Measurements from ENCODE around the gene OR6C74.

The OR6C74 gene

GRCh38 chr12:55244309-55244708 is at the start of gene OR6C74:
Gene OR6C74 (plus strand): TSS chr12:55244609. CDS start chr12:55247288, 2,679 bp downstream.
- peaks cover 4% of the 10 kb centered on the region for H3K27me3 Mint-ChIP-seq (ENCODE audit: low read depth)
- no peak within 1 kb of the TSS for H3K27ac Mint-ChIP-seq
- no peaks in the 10 kb centered on the region for H3K36me3 Mint-ChIP-seq (ENCODE audit: low read depth)
- no peaks in the 10 kb centered on the region for H3K9me3 Mint-ChIP-seq
- no peaks in the 10 kb centered on the region for H3K4me1 Mint-ChIP-seq (ENCODE audit: low read depth)
- H3K4me3 Mint-ChIP-seq, result no peak within 1 kb of the TSS

- Mint-ChIP-seq H3K27ac (no peak within 1 kb of the TSS), H3K9me3 (no peaks in the 10 kb centered on the region), H3K36me3 (ENCODE audit: low read depth) (no peaks in the 10 kb centered on the region), H3K4me3 (no peak within 1 kb of the TSS), H3K27me3 (ENCODE audit: low read depth) (no peaks in the 10 kb centered on the region), H3K4me1 (ENCODE audit: low read depth) (no peaks in the 10 kb centered on the region)
Measured at GRCh38 chr12:55220725-55221124, 23.7 kb upstream of the OR6C74 start, which contains the start of gene OR10A7. Gene OR10A7 (plus strand): TSS chr12:55221025. CDS start chr12:55221025, 0 bp downstream.

GRCh38 chr12:55226523-55226922 is 17.9 kb upstream of the OR6C74 start:
- H3K36me3 Mint-ChIP-seq (ENCODE audit: low read depth), result no peaks in the 10 kb centered on the region
- H3K9me3 Mint-ChIP-seq, result no peaks in the 10 kb centered on the region
- H3K4me1 Mint-ChIP-seq (ENCODE audit: low read depth), result no peaks in the 10 kb centered on the region
- no peak overlapping the region for H3K27ac Mint-ChIP-seq
- H3K4me3 Mint-ChIP-seq, result no peak overlapping the region
- no peaks in the 10 kb centered on the region for H3K27me3 Mint-ChIP-seq (ENCODE audit: low read depth)

- H3K36me3 Mint-ChIP-seq (ENCODE audit: low read depth), result no peaks in the 10 kb centered on the region
Measured at GRCh38 chr12:55227643-55228042, 16.8 kb upstream of the OR6C74 start.

GRCh38 chr12:55246159-55246558 is 1.8 kb downstream of the OR6C74 start:
- no peak overlapping the region for H3K4me3 Mint-ChIP-seq
- peaks cover 4% of the 10 kb centered on the region for H3K27me3 Mint-ChIP-seq (ENCODE audit: low read depth)
- H3K4me1 Mint-ChIP-seq (ENCODE audit: low read depth), result no peaks in the 10 kb centered on the region
- H3K9me3 Mint-ChIP-seq, result no peaks in the 10 kb centered on the region
- no peak overlapping the region for H3K27ac Mint-ChIP-seq
- no peaks in the 10 kb centered on the region for H3K36me3 Mint-ChIP-seq (ENCODE audit: low read depth)

More at GRCh38 chr12:55227643-55228042, 16.8 kb upstream of the OR6C74 start:
- Mint-ChIP-seq H3K9me3 (no peaks in the 10 kb centered on the region), H3K27ac (no peak overlapping the region), H3K4me3 (no peak overlapping the region), H3K27me3 (ENCODE audit: low read depth) (peaks cover 2% of the 10 kb centered on the region), H3K4me1 (ENCODE audit: low read depth) (no peaks in the 10 kb centered on the region)

- H3K36me3 Mint-ChIP-seq (ENCODE audit: low read depth), result no peaks in the 10 kb centered on the region
- no peak overlapping the region for H3K27ac Mint-ChIP-seq
- H3K27me3 Mint-ChIP-seq (ENCODE audit: low read depth), result peaks cover 4% of the 10 kb centered on the region
- no peaks in the 10 kb centered on the region for H3K9me3 Mint-ChIP-seq
- H3K4me3 Mint-ChIP-seq, result no peak overlapping the region
- no peaks in the 10 kb centered on the region for H3K4me1 Mint-ChIP-seq (ENCODE audit: low read depth)
Measured at GRCh38 chr12:55250944-55251343, 6.5 kb downstream of the OR6C74 start.

- no peaks in the 10 kb centered on the region for H3K9me3 Mint-ChIP-seq
- H3K27me3 Mint-ChIP-seq (ENCODE audit: low read depth), result peaks cover 1% of the 10 kb centered on the region
- H3K4me1 Mint-ChIP-seq (ENCODE audit: low read depth), result no peaks in the 10 kb centered on the region
- H3K4me3 Mint-ChIP-seq, result no peak overlapping the region
- no peak overlapping the region for H3K27ac Mint-ChIP-seq
- no peaks in the 10 kb centered on the region for H3K36me3 Mint-ChIP-seq (ENCODE audit: low read depth)
Measured at GRCh38 chr12:55253281-55253680, 8.9 kb downstream of the OR6C74 start.

GRCh38 chr12:55256831-55257230 is 12.4 kb downstream of the OR6C74 start:
- Mint-ChIP-seq H3K4me3 (no peak overlapping the region), H3K27me3 (ENCODE audit: low read depth) (peaks cover 3% of the 10 kb centered on the region), H3K27ac (no peak overlapping the region), H3K9me3 (no peaks in the 10 kb centered on the region), H3K4me1 (ENCODE audit: low read depth) (no peaks in the 10 kb centered on the region), H3K36me3 (ENCODE audit: low read depth) (no peaks in the 10 kb centered on the region)

GRCh38 chr12:55258303-55258702 is 13.9 kb downstream of the OR6C74 start:
- no peak overlapping the region for H3K4me3 Mint-ChIP-seq
- H3K27ac Mint-ChIP-seq, result no peak overlapping the region
- no peaks in the 10 kb centered on the region for H3K4me1 Mint-ChIP-seq (ENCODE audit: low read depth)
- H3K27me3 Mint-ChIP-seq (ENCODE audit: low read depth), result peaks cover 3% of the 10 kb centered on the region
- H3K9me3 Mint-ChIP-seq, result no peaks in the 10 kb centered on the region
- H3K36me3 Mint-ChIP-seq (ENCODE audit: low read depth), result no peaks in the 10 kb centered on the region

GRCh38 chr12:55280991-55281390 is 36.6 kb downstream of the OR6C74 start:
- no peaks in the 10 kb centered on the region for H3K4me1 Mint-ChIP-seq (ENCODE audit: low read depth)
- no peak overlapping the region for H3K27ac Mint-ChIP-seq
- peaks cover 5% of the 10 kb centered on the region for H3K27me3 Mint-ChIP-seq (ENCODE audit: low read depth)
- no peak overlapping the region for H3K4me3 Mint-ChIP-seq
- no peaks in the 10 kb centered on the region for H3K9me3 Mint-ChIP-seq
- no peaks in the 10 kb centered on the region for H3K36me3 Mint-ChIP-seq (ENCODE audit: low read depth)

GRCh38 chr12:55289999-55290398 is 45.6 kb downstream of the OR6C74 start:
- Mint-ChIP-seq H3K4me3 (no peak overlapping the region), H3K36me3 (ENCODE audit: low read depth) (no peaks in the 10 kb centered on the region)

More at GRCh38 chr12:55289999-55290398, 45.6 kb downstream of the OR6C74 start:
- H3K27me3 Mint-ChIP-seq (ENCODE audit: low read depth), result no peaks in the 10 kb centered on the region
- H3K9me3 Mint-ChIP-seq, result no peaks in the 10 kb centered on the region
- H3K4me1 Mint-ChIP-seq (ENCODE audit: low read depth), result no peaks in the 10 kb centered on the region
- no peak overlapping the region for H3K27ac Mint-ChIP-seq

All from T-helper 1 cell treated with Interleukin-12 subunit alpha and Interleukin-12 subunit beta and Interleukin-4 antibody, amounts not matched to agents 30 μg/mL and 1 μg/mL, for 36 hours (primary cell).